Mammary epithelial cell (primary cell): ENCODE data around the gene CST9L.

Experiments used
- EZH2 ChIP-seq: IDR thresholded peaks from 2 replicates; pipeline ENCODE4 v1.6.1; 2012; ENCODE audit warnings: low read length, inconsistent platforms, borderline replicate concordance
- TF ChIP-seq, protein P1 (sequence below), 2 donors: IDR thresholded peaks in 1 of 2; conservative IDR thresholded peaks in 1 of 2; 2 replicates each; pipeline ENCODE4 v1.5.1; 2011 to 2012; ENCODE audit warnings: inconsistent platforms in 2 of 2, low read length in 2 of 2, mild to moderate bottlenecking in 2 of 2, control low read depth in 1 of 2, low read depth in 1 of 2; ENCODE audit not compliant: insufficient read depth in 1 of 2; ENCODE audit errors: extremely low read depth in 1 of 2

DNA sequence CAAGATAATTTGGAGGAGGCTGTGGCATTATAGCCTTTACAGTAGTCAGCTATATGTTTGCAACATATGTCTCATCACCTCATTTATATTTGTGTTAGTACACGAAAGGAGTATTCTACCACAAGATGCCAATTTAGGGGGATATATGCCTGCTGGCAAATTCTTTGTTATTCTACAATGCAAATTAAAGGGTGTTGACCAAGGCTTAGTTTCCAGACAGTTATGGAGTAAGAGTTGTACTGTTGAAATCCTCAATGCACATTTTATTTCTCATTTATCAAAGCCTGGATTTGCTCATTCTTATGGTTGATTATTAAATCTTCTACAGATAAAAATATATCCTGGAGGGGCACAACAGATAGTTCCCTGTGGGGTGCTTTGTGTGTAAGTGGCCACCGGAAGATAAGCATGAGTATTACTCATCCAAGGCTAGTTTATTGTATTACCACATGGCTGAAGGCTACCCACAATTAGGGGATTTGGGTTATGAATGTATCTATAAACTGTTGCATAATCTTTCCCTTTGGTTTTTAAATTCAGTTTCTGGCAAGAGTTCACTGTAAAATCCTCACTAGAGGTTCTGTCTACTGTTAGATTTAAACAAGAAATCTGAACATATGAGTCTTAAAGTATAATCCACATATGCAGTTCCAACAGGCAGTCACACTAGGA, 28.4 kb upstream of the CST9L start:
- TF ChIP-seq, protein P1, sequence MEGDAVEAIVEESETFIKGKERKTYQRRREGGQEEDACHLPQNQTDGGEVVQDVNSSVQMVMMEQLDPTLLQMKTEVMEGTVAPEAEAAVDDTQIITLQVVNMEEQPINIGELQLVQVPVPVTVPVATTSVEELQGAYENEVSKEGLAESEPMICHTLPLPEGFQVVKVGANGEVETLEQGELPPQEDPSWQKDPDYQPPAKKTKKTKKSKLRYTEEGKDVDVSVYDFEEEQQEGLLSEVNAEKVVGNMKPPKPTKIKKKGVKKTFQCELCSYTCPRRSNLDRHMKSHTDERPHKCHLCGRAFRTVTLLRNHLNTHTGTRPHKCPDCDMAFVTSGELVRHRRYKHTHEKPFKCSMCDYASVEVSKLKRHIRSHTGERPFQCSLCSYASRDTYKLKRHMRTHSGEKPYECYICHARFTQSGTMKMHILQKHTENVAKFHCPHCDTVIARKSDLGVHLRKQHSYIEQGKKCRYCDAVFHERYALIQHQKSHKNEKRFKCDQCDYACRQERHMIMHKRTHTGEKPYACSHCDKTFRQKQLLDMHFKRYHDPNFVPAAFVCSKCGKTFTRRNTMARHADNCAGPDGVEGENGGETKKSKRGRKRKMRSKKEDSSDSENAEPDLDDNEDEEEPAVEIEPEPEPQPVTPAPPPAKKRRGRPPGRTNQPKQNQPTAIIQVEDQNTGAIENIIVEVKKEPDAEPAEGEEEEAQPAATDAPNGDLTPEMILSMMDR (conservative IDR thresholded peaks at IDR 0.05 in 1 of 2, IDR thresholded peaks at IDR 0.05 in 1 of 2; ENCODE audit: extremely low read depth in 1 of 2, insufficient read depth in 1 of 2, low read depth in 1 of 2, low read length in 2 of 2): no peak
- TF ChIP-seq EZH2: no peak
